Adrenal gland (tissue), 5 donors: ENCODE results near the gene TRIP12.

Experiments used
- CTCF ChIP-seq, 6 experiments: fragments of 450-650 bp in 4 of 6; fragments of 200-600 bp in 2 of 6; sonication (generic) in 1 of 6; IDR thresholded peaks; 1 replicate in 5 of 6; 2 replicates in 1 of 6; pipeline versions ENCODE4 v1.5.1 to v1.8.0; 2016 to 2021; ENCODE audit warnings: antibody characterized with exemption in 6 of 6, mild to moderate bottlenecking in 2 of 6, moderate library complexity in 1 of 6
- POLR2A ChIP-seq, 2 donors: fragments of 450-650 bp; IDR thresholded peaks; one replicate each; pipeline ENCODE4 v1.6.1; 2017; ENCODE audit warnings: antibody characterized with exemption in 2 of 2, mild to moderate bottlenecking in 2 of 2, moderate library complexity in 1 of 2
- donor health status: DM: no; HTN: no; CAD: no.

GRCh38 chr2:229821316-229821715 lies 100.5 kb downstream of the TRIP12 start:
- TF ChIP-seq CTCF (IDR thresholded peaks at IDR 0.05) (no peak), POLR2A (IDR thresholded peaks at IDR 0.05) (no peak)
